Sigmoid colon (tissue), 7 donors: ENCODE results near the gene STXBP5. TPM values are rescaled to one million over a fixed set of nuclear protein-coding genes. Genes with fewer than 3 reads are reported as not detected.
A peak's percentile ranks its signal among the peaks of the same experiment; 100 is the strongest.

ENCODE experiments used
- DNase-seq: peaks from one replicate; pipeline ENCODE4 v3.0.0-alpha.2; 2019
- H3K27ac ChIP-seq, 4 donors: fragments of 200-600 bp; sonication (generic); one replicate each; pipeline ENCODE4 v1.5.1; 2016 to 2019; ENCODE audit warnings: mild to moderate bottlenecking in 1 of 4
- H3K27me3 ChIP-seq, 3 donors: fragments of 200-600 bp; sonication (generic); one replicate each; pipeline ENCODE4 v1.5.1; 2019; ENCODE audit warnings: mild to moderate bottlenecking in 1 of 3
- H3K36me3 ChIP-seq, 4 donors: fragments of 200-600 bp; sonication (generic); one replicate each; pipeline ENCODE4 v1.5.1; 2016 to 2019
- H3K4me1 ChIP-seq, 4 donors: fragments of 200-600 bp; sonication (generic); one replicate each; pipeline ENCODE4 v1.5.1; 2017 to 2019
- H3K4me3 ChIP-seq, 4 donors: fragments of 200-600 bp; sonication (generic); one replicate each; pipeline ENCODE4 v1.5.1; 2017 to 2019; ENCODE audit warnings: mild to moderate bottlenecking in 2 of 4, moderate library complexity in 1 of 4
- H3K9me3 ChIP-seq, 4 donors: fragments of 200-600 bp in 3 of 4; sonication (generic) in 3 of 4; one replicate each; pipeline versions ENCODE4 v1.5.1 to v1.6.1; 2013 to 2019
- CTCF ChIP-seq, 4 experiments: fragments of 450-650 bp in 3 of 4; fragments of 200-600 bp in 1 of 4; IDR thresholded peaks; one replicate each; pipeline ENCODE4 v1.5.1; 2016 to 2019; ENCODE audit warnings: antibody characterized with exemption in 4 of 4, mild to moderate bottlenecking in 3 of 4, moderate library complexity in 2 of 4
- EP300 ChIP-seq, 4 donors: sonication (generic); formaldehyde crosslinking; IDR thresholded peaks; one replicate each; pipeline ENCODE4 v1.6.1; 2017; ENCODE audit warnings: antibody characterized with exemption in 4 of 4
- POLR2A ChIP-seq, 2 donors: fragments of 450-650 bp; IDR thresholded peaks; one replicate each; pipeline ENCODE4 v1.6.1; 2016; ENCODE audit warnings: antibody characterized with exemption in 2 of 2, mild to moderate bottlenecking in 2 of 2, moderate library complexity in 2 of 2
- POLR2AphosphoS5 ChIP-seq, 4 donors: sonication (generic); formaldehyde crosslinking; IDR thresholded peaks; one replicate each; pipeline ENCODE4 v1.6.1; 2017; ENCODE audit warnings: antibody characterized with exemption in 4 of 4
- WGBS, 2 donors: extraction: QIAGEN DNeasy Blood & Tissue Kit; methylation state at CpG; one replicate each; pipeline ENCODE4 v1.1.7; 2013; 5-methylcytosine and 5-hydroxymethylcytosine counted together
- intact Hi-C: fragments of 100-400 bp; cut with DNase I; formaldehyde crosslinking; loops from one replicate; pipeline ENCODE4 v1.15.1; 2023
- polyA plus RNA-seq, 3 donors: library from polyadenylated mRNA; stranded (reverse); fragments of 200-250 nt; gene quantifications; one replicate each; pipeline ENCODE4 v1.2.3, GENCODE V29; 2013
- total RNA-seq, 4 donors: library from RNA; depleted of rRNA; stranded (reverse); fragments of >200 nt; gene quantifications; one replicate each; pipeline ENCODE4 v1.1.0, GENCODE V29; 2016
- donor health status: healthy with polysubstance abuse.
- donor health status: Bipolar disorder and iron deficiency.
- donor health status: healthy.

STXBP5 gene
- total and polyA plus RNA-seq, 7 donors = 16.0 to 34.3 (median 24.2) TPM

- H3K27me3 ChIP-seq = no peaks in the 10 kb centered on the region
- H3K27ac ChIP-seq = peak overlapping the region in 2 of 4 donors; percentile 57
- no peaks in the 10 kb centered on the region for H3K9me3 ChIP-seq
- intact Hi-C loops = loop anchor here (5.0 kb wide), 1 partner anchor 80 kb away; the partner anchor contains the start of gene STXBP5
- H3K4me1 ChIP-seq = peaks cover 0 to 40% (median 31%) of the 10 kb centered on the region in 4 donors
- H3K4me3 ChIP-seq = no peak overlapping the region
- peaks cover 0 to 32% (median 2%) of the 10 kb centered on the region in 4 donors for H3K36me3 ChIP-seq
- 43 to 78% methylated on average over 2 of the region's 2 CpGs for WGBS, 2 donors
- no peak for TF ChIP-seq POLR2A (IDR thresholded peaks at IDR 0.05)
- no peak for TF ChIP-seq CTCF (IDR thresholded peaks at IDR 0.05)
- TF ChIP-seq POLR2AphosphoS5 (IDR thresholded peaks at IDR 0.05) = no peak
- TF ChIP-seq EP300 (IDR thresholded peaks at IDR 0.05) = no peak
- DNase-seq = no peak
Observed at GRCh38 chr6:147281895-147282565, 77.8 kb downstream of the STXBP5 start.

GRCh38 chr6:147282566-147282959 is 78.3 kb downstream of the STXBP5 start:
- Histone ChIP-seq H3K4me1 (peaks cover 0 to 40% (median 31%) of the 10 kb centered on the region in 4 donors), H3K36me3 (peaks cover 0 to 31% (median 2%) of the 10 kb centered on the region in 4 donors), H3K4me3 (no peak overlapping the region), H3K27ac (peak overlapping the region in 2 of 4 donors; percentile 57), H3K9me3 (no peaks in the 10 kb centered on the region), H3K27me3 (no peaks in the 10 kb centered on the region)
- DNase-seq = no peak
- TF ChIP-seq POLR2AphosphoS5 (IDR thresholded peaks at IDR 0.05) (no peak), EP300 (IDR thresholded peaks at IDR 0.05) (no peak), POLR2A (IDR thresholded peaks at IDR 0.05) (no peak), CTCF (IDR thresholded peaks at IDR 0.05) (no peak)
- 55 to 85% methylated on average over 4 of the region's 4 CpGs for WGBS, 2 donors
- intact Hi-C loops = loop anchor here (5.0 kb wide), 1 partner anchor 80 kb away; the partner anchor contains the start of gene STXBP5

- intact Hi-C loops = loop anchor here (5.0 kb wide), 1 partner anchor 81 kb away; the partner anchor contains the start of gene STXBP5
- no peaks in the 10 kb centered on the region for H3K9me3 ChIP-seq
- peaks cover 0 to 22% (median 1%) of the 10 kb centered on the region in 4 donors for H3K36me3 ChIP-seq
- no peak for DNase-seq
- WGBS, 2 donors = 18 to 40% methylated on average over 5 of the region's 5 CpGs
- H3K27ac ChIP-seq = peak overlapping the region in 3 of 4 donors; percentile 33 to 57 (median 57)
- H3K4me3 ChIP-seq = no peak overlapping the region
- no peaks in the 10 kb centered on the region for H3K27me3 ChIP-seq
- TF ChIP-seq POLR2A (IDR thresholded peaks at IDR 0.05) (no peak), POLR2AphosphoS5 (IDR thresholded peaks at IDR 0.05) (peak in 3 of 4 donors; percentile 33 to 51 (median 51))
- peaks cover 0 to 45% (median 34%) of the 10 kb centered on the region in 4 donors for H3K4me1 ChIP-seq
Observed at GRCh38 chr6:147283460-147283859, 79.2 kb downstream of the STXBP5 start.

GRCh38 chr6:147285087-147285855 is 81.1 kb downstream of the STXBP5 start:
- H3K36me3 ChIP-seq = peaks cover 0 to 4% (median 0%) of the 10 kb centered on the region in 4 donors
- peak overlapping the region in 2 of 4 donors; percentile 24 to 57 for H3K27ac ChIP-seq
- H3K4me3 ChIP-seq = no peak overlapping the region
- no peaks in the 10 kb centered on the region for H3K9me3 ChIP-seq
- intact Hi-C loops = loop anchor here (1.0 kb wide), 1 partner anchor 428 kb away; no protein-coding TSS in a partner anchor
- H3K4me1 ChIP-seq = peaks cover 0 to 45% (median 34%) of the 10 kb centered on the region in 4 donors
- no peak for DNase-seq
- WGBS, 2 donors = 30 to 33% methylated on average over 3 of the region's 3 CpGs
- no peak for TF ChIP-seq POLR2AphosphoS5 (IDR thresholded peaks at IDR 0.05)
- TF ChIP-seq EP300 (IDR thresholded peaks at IDR 0.05) = no peak
- TF ChIP-seq CTCF (IDR thresholded peaks at IDR 0.05) = peak in 3 of 4 experiments; percentile 28 to 43 (median 39)
- no peaks in the 10 kb centered on the region for H3K27me3 ChIP-seq

GRCh38 chr6:147287869-147288271 is 83.7 kb downstream of the STXBP5 start:
- Histone ChIP-seq H3K4me3 (no peak overlapping the region), H3K36me3 (no peaks in the 10 kb centered on the region), H3K4me1 (peaks cover 0 to 37% (median 27%) of the 10 kb centered on the region in 4 donors), H3K27ac (no peak overlapping the region), H3K9me3 (no peaks in the 10 kb centered on the region), H3K27me3 (no peaks in the 10 kb centered on the region)
- DNase-seq = no peak
- intact Hi-C loops = no loop called here
- TF ChIP-seq POLR2AphosphoS5 (IDR thresholded peaks at IDR 0.05) (no peak), POLR2A (IDR thresholded peaks at IDR 0.05) (no peak), CTCF (IDR thresholded peaks at IDR 0.05) (no peak), EP300 (IDR thresholded peaks at IDR 0.05) (no peak)
- WGBS, 2 donors = 55 to 68% methylated on average over 3 of the region's 3 CpGs
